ENCODE results near the gene PPP4C.
A peak's percentile ranks its signal among the peaks of the same experiment; 100 is the strongest.
"Not testable (repeated sequence)": the region's sequence is repeated elsewhere in the genome, so short reads cannot be mapped to it uniquely, and the experiment has no call there.

PPP4C gene

DNA sequence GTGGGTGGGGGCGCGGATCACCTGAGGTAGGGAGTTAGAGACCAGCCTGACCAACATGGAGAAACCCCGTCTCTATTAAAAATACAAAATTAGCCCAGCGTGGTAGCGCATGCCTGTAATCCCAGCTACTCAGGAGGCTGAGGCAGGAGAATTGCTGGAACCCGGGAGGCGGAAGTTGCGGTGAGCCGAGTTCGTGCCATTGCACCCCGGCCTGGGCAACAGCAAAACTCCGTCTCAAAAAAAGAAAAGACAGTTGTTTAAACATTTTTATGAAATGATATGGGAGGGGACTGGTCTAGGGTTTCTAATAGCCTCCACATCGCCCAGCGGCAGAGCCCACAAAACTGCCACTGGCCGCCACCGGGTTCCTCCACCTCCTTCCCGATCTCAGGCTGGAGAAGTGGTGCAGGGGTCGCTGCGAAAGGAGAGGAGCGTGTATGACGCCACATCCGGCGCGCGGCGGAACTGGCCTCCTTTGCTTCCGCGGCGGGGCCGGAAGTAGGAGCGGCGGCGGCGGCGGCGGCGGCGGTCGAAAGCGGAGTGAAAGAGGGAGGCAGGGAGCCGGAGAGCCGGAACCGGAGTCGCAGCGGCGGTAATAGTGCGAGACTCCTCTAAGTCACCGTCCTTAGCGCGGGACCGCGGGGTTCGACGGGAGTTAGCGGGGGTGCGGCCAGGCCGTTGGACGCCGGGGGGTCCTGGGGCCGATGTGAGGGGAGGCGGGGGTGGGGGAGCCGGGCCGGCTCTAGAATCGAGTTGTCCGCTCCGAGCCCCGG is at the start of gene PPP4C:
Gene PPP4C (plus strand): TSS at position 492 of the 773 bp plus-strand sequence. CDS start 384 bp downstream, outside the sequence.
- no peaks in the 10 kb centered on the region for H3K9me3 Mint-ChIP-seq
- H3K27me3 Mint-ChIP-seq = no peaks in the 10 kb centered on the region
- H3K36me3 Mint-ChIP-seq = peaks cover 47% of the 10 kb centered on the region
- peak; percentile 95 for DNase-seq
- peak within 1 kb of the TSS; percentile 93 for H3K27ac Mint-ChIP-seq
- peaks cover 50% of the 10 kb centered on the region for H3K4me1 Mint-ChIP-seq
- CTCF ChIA-PET = interaction anchor here (0.9 to 7.7 kb wide), 4 partner anchors 9 to 17 kb away, joined by 3 to 54 read pairs (median 6); partner anchors contain the start of genes ALDOA and TBX6
- H3K4me3 Mint-ChIP-seq = peak within 1 kb of the TSS; percentile 86

- CTCF ChIA-PET = no interaction called here
- no peaks in the 10 kb centered on the region for H3K36me3 Mint-ChIP-seq
- H3K4me1 Mint-ChIP-seq = peaks cover 7% of the 10 kb centered on the region
- DNase-seq = no peak
- H3K9me3 Mint-ChIP-seq = no peaks in the 10 kb centered on the region
- H3K4me3 Mint-ChIP-seq = no peak overlapping the region
- no peak overlapping the region for H3K27ac Mint-ChIP-seq
- H3K27me3 Mint-ChIP-seq = peaks cover 85% of the 10 kb centered on the region
These were observed 49.3 kb upstream of the PPP4C start for GRCh38 chr16:30026449-30026848.

GRCh38 chr16:30027588-30028437 is 48.0 kb upstream of the PPP4C start:
- Mint-ChIP-seq H3K36me3 (peaks cover 1% of the 10 kb centered on the region), H3K9me3 (no peaks in the 10 kb centered on the region), H3K4me3 (no peak overlapping the region), H3K27ac (no peak overlapping the region), H3K4me1 (peaks cover 8% of the 10 kb centered on the region), H3K27me3 (peaks cover 91% of the 10 kb centered on the region)
- CTCF ChIA-PET = no interaction called here
- DNase-seq = no peak

- Mint-ChIP-seq H3K27ac (no peak overlapping the region), H3K4me3 (no peak overlapping the region), H3K4me1 (peaks cover 8% of the 10 kb centered on the region), H3K9me3 (no peaks in the 10 kb centered on the region), H3K27me3 (peaks cover 88% of the 10 kb centered on the region), H3K36me3 (peaks cover 1% of the 10 kb centered on the region)
- peak; percentile 67 for DNase-seq
- CTCF ChIA-PET = no interaction called here
These were observed 47.2 kb upstream of the PPP4C start for GRCh38 chr16:30028438-30029076.

DNA sequence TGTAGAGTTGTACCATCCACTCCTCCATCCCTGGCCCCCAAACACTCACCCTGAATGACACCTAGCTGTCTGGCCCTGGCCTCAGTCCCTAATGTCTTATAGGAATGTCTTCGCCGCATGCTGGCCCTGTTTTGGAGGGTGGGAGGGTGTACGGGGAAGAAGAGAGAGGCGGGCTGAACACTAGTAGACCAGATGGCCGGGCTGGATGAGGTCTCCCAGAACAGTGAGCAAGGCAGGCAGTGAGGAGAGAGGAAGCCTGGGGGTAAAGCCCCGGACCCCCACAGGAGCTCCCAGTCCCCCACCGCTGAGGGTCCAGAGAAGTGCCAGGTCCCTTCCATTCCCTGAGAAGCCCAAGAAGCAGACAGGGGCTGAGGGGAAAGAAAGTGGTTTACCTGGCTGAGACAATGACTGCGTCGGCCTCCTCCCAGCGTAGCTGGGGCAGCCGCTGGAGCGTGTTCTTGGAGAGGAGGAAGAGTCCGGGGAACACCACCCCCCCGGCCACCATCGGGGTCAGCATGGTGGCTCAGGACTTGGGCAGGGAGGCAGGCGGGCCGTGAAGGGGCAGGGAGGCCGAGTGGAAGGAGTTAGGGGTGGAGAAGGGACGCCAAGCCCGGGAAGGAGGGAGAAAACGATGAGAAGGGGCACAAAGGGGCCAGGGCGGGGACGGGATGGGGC is 45.6 kb upstream of the PPP4C start:
- Mint-ChIP-seq H3K4me3 (no peak overlapping the region), H3K27me3 (peaks cover 93% of the 10 kb centered on the region), H3K36me3 (peaks cover 1% of the 10 kb centered on the region), H3K27ac (no peak overlapping the region), H3K4me1 (peaks cover 8% of the 10 kb centered on the region), H3K9me3 (no peaks in the 10 kb centered on the region)
- DNase-seq = no peak
- CTCF ChIA-PET = interaction anchor here (1.5 to 2.3 kb wide), 2 partner anchors 7 to 12 kb away, joined by 7 to 13 read pairs; partner anchors contain the start of gene C16orf92

- Mint-ChIP-seq H3K27ac (no peak within 1 kb of the TSS), H3K4me1 (peaks cover 8% of the 10 kb centered on the region), H3K27me3 (peaks cover 93% of the 10 kb centered on the region), H3K36me3 (peaks cover 1% of the 10 kb centered on the region), H3K9me3 (no peaks in the 10 kb centered on the region), H3K4me3 (no peak within 1 kb of the TSS)
- DNase-seq = no peak
- CTCF ChIA-PET = interaction anchor here (0.6 to 3.0 kb wide), 14 partner anchors 8 to 916 kb away, joined by 3 to 35 read pairs (median 5); partner anchors contain the start of genes C16orf92 and TMEM219
These were observed 44.9 kb upstream of the PPP4C start, which contains the start of gene TLCD3B for GRCh38 chr16:30030841-30031413. Gene TLCD3B (minus strand): TSS chr16:30031271. CDS start chr16:30030527, 744 bp downstream.

DNA sequence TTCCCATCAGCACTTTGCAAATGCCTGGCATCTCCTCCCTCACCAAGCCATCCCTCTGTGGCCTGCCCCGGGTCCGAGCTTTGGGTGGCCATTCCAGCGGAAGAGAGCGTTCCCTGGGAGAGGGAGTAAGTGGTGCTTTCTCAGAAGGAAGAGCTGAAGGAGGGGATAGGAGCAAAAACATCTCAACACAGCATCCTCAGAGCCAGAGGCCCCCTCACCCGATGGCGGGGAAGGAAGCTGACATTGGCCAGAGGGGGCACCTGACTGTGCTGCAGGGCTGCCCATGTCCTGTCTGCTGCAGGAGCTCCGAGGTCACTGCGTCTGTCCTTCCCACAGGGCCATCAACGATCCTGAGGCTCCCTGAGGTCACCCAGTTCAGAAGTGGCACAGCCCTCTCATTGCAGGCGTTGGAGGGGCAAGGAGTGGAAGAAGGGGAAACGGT is 44.3 kb upstream of the PPP4C start:
- peaks cover 91% of the 10 kb centered on the region for H3K27me3 Mint-ChIP-seq
- H3K4me1 Mint-ChIP-seq = peaks cover 8% of the 10 kb centered on the region
- CTCF ChIA-PET = interaction anchor here (0.9 to 3.0 kb wide), 19 partner anchors 9 to 917 kb away, joined by 3 to 35 read pairs (median 5); partner anchors contain the start of genes C16orf92 and TMEM219
- no peak for DNase-seq
- H3K36me3 Mint-ChIP-seq = peaks cover 1% of the 10 kb centered on the region
- H3K9me3 Mint-ChIP-seq = no peaks in the 10 kb centered on the region
- no peak overlapping the region for H3K4me3 Mint-ChIP-seq
- H3K27ac Mint-ChIP-seq = no peak overlapping the region

DNA sequence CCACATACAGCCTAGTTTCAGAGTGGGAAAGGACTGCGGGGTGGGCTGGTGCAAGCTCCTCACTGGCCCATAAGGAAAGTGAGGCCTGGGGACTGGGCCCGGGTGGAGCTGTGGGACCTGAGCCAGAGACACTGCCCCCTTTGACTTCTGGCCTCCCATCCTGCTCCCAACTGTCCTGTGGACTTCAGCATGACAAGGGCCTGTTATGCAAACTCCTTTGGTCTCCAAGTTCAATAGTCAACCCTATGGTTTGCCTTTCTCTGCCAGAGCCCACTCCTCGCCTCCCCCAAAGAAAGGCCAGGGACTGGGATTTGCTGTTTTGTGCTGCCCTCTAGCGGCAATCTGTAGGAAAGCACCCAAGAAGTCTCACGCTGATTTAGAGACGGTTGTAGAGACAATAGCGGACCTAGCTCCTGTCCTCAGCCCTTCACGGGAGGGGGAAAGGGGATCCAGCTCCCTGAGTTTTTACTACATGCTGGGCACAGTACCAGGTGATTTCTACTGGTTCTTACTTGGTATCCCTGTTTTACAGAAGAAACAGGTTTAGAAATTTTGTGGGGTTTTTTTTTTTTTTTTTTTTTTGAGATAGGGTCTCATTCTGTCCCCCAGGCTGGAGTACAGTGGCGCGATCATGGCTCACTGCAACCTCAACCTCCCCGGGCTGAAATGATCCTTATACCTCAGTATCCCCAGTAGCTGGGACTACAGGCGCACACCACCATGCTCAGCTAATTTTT is 43.5 kb upstream of the PPP4C start:
- CTCF ChIA-PET = interaction anchor here (0.6 to 3.0 kb wide), 34 partner anchors 8 to 917 kb away, joined by 3 to 35 read pairs (median 4); partner anchors contain the start of genes C16orf92, INO80E, TAOK2 and TMEM219
- peak; percentile 77 for DNase-seq
- peaks cover 1% of the 10 kb centered on the region for H3K36me3 Mint-ChIP-seq
- no peaks in the 10 kb centered on the region for H3K9me3 Mint-ChIP-seq
- no peak overlapping the region for H3K4me3 Mint-ChIP-seq
- peaks cover 8% of the 10 kb centered on the region for H3K4me1 Mint-ChIP-seq
- H3K27ac Mint-ChIP-seq = no peak overlapping the region
- peaks cover 86% of the 10 kb centered on the region for H3K27me3 Mint-ChIP-seq

DNA sequence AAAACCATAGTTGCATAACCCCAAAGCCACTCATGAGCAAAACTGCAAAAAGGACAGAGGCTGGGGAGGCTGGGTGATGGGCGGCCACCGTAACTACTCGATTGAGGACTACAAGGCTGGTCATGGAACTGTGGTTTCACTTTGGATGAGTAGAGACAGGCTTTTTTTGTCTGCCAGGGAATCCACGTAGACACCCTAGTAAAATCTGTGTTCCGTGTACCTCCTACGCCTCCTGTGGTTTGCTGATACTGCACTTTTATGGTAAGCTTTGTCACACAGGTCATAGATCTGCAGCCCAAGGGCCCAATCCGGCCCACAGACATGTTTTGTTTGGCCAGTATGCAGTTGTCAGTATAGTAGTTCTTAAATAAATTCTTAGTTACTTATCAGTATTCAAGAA is 42.5 kb upstream of the PPP4C start:
- peaks cover 1% of the 10 kb centered on the region for H3K36me3 Mint-ChIP-seq
- peaks cover 8% of the 10 kb centered on the region for H3K4me1 Mint-ChIP-seq
- H3K27ac Mint-ChIP-seq = no peak overlapping the region
- H3K27me3 Mint-ChIP-seq = peaks cover 80% of the 10 kb centered on the region
- no peaks in the 10 kb centered on the region for H3K9me3 Mint-ChIP-seq
- DNase-seq = no peak
- CTCF ChIA-PET = interaction anchor here (0.6 to 3.0 kb wide), 10 partner anchors 10 to 367 kb away, joined by 3 to 35 read pairs (median 4); no protein-coding TSS in a partner anchor
- no peak overlapping the region for H3K4me3 Mint-ChIP-seq

GRCh38 chr16:30040221-30040620 is 35.6 kb upstream of the PPP4C start:
- no peak overlapping the region for H3K4me3 Mint-ChIP-seq
- peaks cover 40% of the 10 kb centered on the region for H3K27me3 Mint-ChIP-seq
- DNase-seq = no peak
- CTCF ChIA-PET = interaction anchor here (1.2 to 1.6 kb wide), 3 partner anchors 9 to 18 kb away, joined by 3 to 6 read pairs (median 5); no protein-coding TSS in a partner anchor
- no peak overlapping the region for H3K27ac Mint-ChIP-seq
- H3K4me1 Mint-ChIP-seq = no peaks in the 10 kb centered on the region
- H3K36me3 Mint-ChIP-seq = no peaks in the 10 kb centered on the region
- no peaks in the 10 kb centered on the region for H3K9me3 Mint-ChIP-seq

- H3K4me1 Mint-ChIP-seq, DNase-seq, H3K9me3 Mint-ChIP-seq, H3K27ac Mint-ChIP-seq, H3K36me3 Mint-ChIP-seq, H3K4me3 Mint-ChIP-seq: not testable (repeated sequence)
- CTCF ChIA-PET = interaction anchor here (0.9 to 1.3 kb wide), 3 partner anchors 9 to 71 kb away, joined by 3 to 5 read pairs (median 3); no protein-coding TSS in a partner anchor
- H3K27me3 Mint-ChIP-seq = peaks cover 39% of the 10 kb centered on the region
These were observed 35.1 kb upstream of the PPP4C start for GRCh38 chr16:30040690-30041089.

- H3K9me3 Mint-ChIP-seq = no peaks in the 10 kb centered on the region
- H3K27ac Mint-ChIP-seq = no peak overlapping the region
- CTCF ChIA-PET = interaction anchor here (0.9 to 3.4 kb wide), 3 partner anchors 10 to 70 kb away, joined by 3 to 16 read pairs (median 3); partner anchors contain the start of gene TLCD3B
- H3K36me3 Mint-ChIP-seq = no peaks in the 10 kb centered on the region
- DNase-seq = no peak
- peaks cover 38% of the 10 kb centered on the region for H3K27me3 Mint-ChIP-seq
- no peak overlapping the region for H3K4me3 Mint-ChIP-seq
- no peaks in the 10 kb centered on the region for H3K4me1 Mint-ChIP-seq
These were observed 34.0 kb upstream of the PPP4C start for GRCh38 chr16:30041841-30042240.
